ENCODE results near the gene KBTBD13.
"Not testable (repeated sequence)": the region's sequence is repeated elsewhere in the genome, so short reads cannot be mapped to it uniquely, and the experiment has no call there.

Gene KBTBD13

GRCh38 chr15:65076486-65077290, at the start of gene KBTBD13:
KBTBD13 (plus strand) TSS chr15:65076746; CDS start chr15:65076816, 70 bp downstream.
- no peak for DNase-seq

GRCh38 chr15:65026756-65027155, 49.8 kb upstream of the KBTBD13 start:
- DNase-seq, result no peak

GRCh38 chr15:65027593-65027992, 49.0 kb upstream of the KBTBD13 start:
- no peak for DNase-seq

DNA sequence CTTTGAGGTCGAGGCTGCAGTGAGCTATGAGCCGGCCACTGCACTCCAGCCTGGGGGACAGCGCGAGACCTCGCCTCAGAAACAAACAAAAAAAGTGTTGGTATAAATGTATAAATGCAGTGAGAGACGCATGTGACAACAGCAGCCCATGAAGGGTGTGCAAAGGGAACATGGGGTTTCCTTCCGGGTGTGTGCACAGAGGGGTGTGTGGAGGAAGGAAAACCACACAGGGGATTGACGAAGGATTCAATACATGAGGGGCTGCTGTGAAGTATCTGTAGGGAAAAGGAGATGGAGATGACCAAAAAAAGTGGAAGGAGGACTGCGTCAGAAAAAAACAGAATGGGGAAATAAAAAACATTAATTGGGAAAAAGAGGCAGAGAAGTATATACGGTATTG, 48.2 kb upstream of the KBTBD13 start:
- DNase-seq, result no peak

GRCh38 chr15:65028921-65029735, 47.4 kb upstream of the KBTBD13 start, which contains the start of gene MTFMT:
MTFMT (minus strand) TSS chr15:65029639; CDS start chr15:65029613, 26 bp downstream.
- DNase-seq, result peak; percentile 89

- DNase-seq, result no peak
Observed at GRCh38 chr15:65029736-65030208, 46.8 kb upstream of the KBTBD13 start.

- peak; percentile 55 for DNase-seq
Observed at GRCh38 chr15:65032801-65033537, 43.6 kb upstream of the KBTBD13 start.

- DNase-seq, result no peak
Observed at GRCh38 chr15:65033659-65034269, 42.8 kb upstream of the KBTBD13 start.

GRCh38 chr15:65034719-65035118, 41.8 kb upstream of the KBTBD13 start:
- no peak for DNase-seq

DNA sequence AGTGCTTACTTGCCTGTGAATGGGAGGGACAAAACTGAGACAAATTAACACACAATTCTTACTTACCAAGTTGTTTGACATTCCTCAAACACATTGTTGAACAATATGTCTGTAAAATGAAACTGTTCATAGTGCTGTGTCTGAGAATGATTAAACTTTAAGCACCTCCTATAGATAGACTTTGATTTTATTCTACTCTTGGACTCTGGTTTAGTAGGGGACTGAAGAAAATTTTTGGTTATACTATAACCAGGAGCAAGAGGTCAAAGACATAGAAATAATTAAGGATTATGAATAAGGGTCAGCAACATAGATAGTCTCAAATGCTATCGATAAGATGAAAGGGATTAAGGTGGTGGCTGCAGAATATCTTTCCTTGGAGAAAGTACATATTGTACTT, 39.2 kb upstream of the KBTBD13 start:
- no peak for DNase-seq

DNA sequence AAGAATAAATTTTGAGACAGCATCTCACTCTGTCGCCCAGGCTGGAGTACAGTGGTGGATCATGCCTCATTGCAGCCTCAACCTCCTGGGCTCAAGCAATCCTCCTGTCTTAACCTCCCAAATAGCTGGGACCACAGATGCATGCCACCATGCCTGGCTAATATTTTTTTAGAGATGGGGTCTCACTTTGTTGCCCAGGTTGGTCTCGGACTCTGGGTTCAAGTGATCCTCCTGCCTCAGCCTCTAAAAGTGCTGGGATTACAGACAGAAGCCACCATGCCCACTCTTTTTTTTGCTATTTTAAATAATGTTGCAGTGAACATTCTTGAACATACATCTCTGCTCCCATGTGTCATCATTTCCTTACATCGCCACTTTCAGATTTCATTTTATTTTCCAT, 38.1 kb upstream of the KBTBD13 start:
- no peak for DNase-seq

GRCh38 chr15:65038836-65039235, 37.7 kb upstream of the KBTBD13 start:
- no peak for DNase-seq

DNA sequence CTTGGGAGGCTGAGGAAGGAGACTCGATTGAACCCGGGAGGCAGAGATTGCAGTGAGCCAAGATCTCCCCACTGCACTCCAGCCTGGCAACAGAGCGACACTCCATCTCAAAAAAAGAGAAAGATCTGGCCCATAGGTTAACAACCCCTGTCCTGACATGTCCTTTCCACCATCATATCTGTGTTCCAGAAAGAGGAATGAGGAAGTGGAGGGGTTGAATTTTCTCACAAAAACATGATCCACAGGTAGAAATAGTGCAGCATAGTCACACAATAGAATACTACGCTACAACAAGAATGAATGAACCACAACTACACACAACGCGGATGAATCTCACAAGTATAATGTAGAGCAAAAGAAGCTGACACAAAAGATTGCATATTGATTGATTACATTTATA, 36.1 kb upstream of the KBTBD13 start:
- DNase-seq, result no peak

DNA sequence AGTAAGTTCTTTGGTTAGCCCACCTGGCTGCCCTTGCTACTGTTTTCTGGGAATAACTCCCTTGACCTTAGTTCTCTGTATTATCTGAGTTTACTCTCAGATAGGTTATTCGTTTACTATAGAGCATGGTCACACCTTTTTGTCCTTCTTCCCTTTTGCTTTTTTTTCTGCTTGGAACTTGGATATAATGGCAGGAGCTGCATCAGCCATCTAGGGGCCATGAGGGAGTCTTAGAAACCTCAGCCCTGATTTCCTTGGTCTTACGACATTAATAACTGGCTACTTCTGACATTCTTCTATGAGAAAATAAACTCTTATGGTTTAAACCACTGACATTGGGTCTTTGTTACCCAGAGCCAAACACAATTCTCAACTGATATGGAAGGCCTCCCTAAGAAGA, 34.8 kb upstream of the KBTBD13 start:
- DNase-seq, result no peak

- no peak for DNase-seq
Observed at GRCh38 chr15:65042776-65043327, 33.7 kb upstream of the KBTBD13 start.

GRCh38 chr15:65044218-65044617, 32.3 kb upstream of the KBTBD13 start:
- DNase-seq, result not testable (repeated sequence)

DNA sequence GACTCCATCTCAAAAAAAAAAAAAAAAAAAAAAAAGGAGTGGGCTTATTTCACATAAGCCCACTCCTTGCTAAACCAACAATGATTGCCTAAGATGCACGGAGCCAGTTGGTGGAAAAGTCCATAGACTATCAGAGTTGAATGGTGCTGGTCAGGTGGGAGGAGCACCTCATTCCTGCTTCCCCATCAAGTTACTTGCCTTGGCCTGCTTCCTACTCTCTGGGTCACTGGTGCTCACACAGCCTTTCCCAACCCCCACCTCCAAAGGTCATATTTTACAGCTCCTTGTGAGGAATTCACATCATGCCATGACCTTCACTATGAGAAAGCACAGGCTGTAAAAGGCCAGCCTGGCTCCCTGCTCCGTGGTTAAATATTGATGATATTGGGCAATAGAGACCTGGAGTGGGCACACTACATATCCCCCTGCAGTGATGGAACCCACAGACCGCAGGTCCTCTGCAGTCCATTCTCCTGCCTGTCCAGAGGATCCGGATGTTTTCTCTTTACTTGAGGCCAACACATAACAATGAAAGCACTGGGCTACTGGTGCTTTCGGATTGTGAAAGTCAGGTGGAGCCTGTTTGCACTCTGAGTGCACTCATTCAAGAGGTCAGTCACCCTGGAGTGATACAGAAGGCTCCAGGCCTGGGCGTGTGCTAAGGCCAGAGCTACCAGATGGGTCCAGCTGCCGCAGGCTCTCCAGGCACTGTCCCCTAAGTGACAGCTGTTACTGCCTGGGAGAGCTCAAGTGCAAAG, 31.6 kb upstream of the KBTBD13 start, which contains the start of gene SLC51B:
Gene SLC51B (plus strand): TSS at position 664 of the 758 bp plus-strand sequence. CDS start 4,618 bp downstream, outside the sequence.
- DNase-seq, result no peak

GRCh38 chr15:65048241-65048640, 28.3 kb upstream of the KBTBD13 start:
- DNase-seq, result no peak

- DNase-seq, result peak; percentile 92
Observed at GRCh38 chr15:65049418-65049840, 27.1 kb upstream of the KBTBD13 start.

DNA sequence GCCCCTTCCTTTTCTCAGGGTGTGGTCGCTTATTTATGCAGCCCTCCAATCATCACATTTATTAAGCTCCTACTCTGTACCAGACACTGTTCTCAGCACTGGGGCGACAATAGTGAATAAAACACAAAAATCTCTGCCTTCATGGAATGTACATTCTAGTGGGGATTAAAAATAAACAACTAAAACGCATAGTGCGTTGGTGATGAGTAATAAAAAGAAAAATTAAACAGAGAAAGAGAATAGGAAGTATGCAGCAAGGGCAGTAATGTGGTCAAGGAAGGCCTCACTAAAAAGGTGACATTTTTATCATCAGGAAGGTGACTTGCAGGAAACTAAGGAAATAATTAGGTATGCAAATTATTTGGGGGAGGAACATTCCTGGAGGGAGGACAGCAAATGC, 26.3 kb upstream of the KBTBD13 start:
- DNase-seq, result no peak

GRCh38 chr15:65051266-65051665, 25.3 kb upstream of the KBTBD13 start:
- DNase-seq, result no peak
